HG03097 (cell line): ENCODE results near the gene TGDS.

Experiments
- ATAC-seq: cut with Tn5 transposase; IDR thresholded peaks from one replicate; pipeline ENCODE4 v1.9.1; 2021; ENCODE audit not compliant: unreplicated experiment, low FRiP score

The TGDS gene

GRCh38 chr13:94601446-94602431 lies 5.8 kb upstream of the TGDS start, which contains the start of gene GPR180:
GPR180 (plus strand) TSS chr13:94601857; CDS start chr13:94601928, 71 bp downstream.
- ATAC-seq, result peak; percentile 100

DNA sequence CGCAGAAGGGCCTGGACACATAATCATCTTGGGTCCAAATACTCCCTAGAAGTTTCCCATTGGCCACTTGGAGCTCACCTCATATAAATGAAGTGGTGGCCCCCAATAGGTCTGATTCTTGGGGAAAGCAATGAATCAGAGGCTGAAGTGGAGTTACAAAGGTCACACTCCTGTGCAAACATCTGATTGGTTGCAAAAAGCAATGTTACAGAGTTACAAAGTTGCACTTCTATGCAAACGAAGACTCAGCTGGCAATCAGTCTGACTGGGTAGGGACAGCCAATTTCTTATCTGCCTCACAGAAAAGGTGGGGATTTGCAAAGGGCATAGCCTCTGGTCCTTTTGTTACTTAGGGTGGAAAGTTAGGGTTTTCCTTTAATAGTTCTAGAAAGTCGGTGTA lies 3.9 kb upstream of the TGDS start:
- no peak for ATAC-seq

- ATAC-seq, result no peak
These were observed 2.3 kb upstream of the TGDS start for GRCh38 chr13:94598281-94598680.

GRCh38 chr13:94596575-94596971 lies 621 bp upstream of the TGDS start:
- no peak for ATAC-seq

DNA sequence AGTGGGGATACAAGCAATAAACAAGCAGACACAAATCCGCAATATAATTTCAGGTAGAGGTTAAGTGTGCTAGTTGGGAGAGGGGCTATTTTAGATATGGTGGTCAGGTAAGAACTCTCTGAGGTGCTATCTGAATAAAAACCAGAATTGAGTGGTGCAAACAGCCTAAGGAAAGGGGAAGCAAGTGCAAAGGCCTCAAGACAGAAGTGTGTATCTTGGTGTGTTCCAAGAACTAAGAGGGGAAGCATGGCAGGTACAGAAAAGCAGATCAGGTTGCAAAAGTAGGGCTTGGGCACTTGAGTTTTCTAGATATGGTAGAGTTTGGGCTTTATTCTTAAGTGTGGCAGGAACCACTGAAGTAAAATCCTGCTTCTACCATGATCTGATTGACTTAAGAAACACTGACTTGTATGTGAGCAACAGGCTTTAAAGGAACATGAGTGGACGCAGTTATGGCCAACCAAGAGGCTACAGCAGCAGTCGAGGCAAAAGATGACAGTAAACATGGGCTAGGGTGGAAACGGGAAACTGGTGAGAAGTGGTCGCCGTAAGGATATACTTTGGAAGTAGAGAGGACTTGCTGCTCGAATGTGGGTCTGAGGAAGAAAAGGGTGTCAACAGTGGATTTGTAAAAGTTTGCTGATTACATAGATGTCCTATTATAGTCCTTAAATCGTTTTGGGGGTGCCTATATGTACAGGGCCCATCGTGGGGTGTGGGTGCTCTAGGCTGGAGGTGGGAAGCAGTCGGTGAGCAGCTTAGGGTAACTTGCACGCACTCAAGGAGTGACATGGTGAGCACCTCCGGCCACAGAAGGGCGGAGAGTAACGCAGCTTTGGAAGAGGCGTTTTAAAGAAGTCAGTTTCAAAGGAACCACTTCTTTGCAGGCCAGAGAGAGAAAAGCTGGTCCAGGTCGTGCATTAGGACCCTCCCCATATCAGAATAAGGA lies 677 bp downstream of the TGDS start:
- ATAC-seq, result peak; percentile 34

- no peak for ATAC-seq
These were observed 5.2 kb downstream of the TGDS start for GRCh38 chr13:94590744-94591143.

- no peak for ATAC-seq
These were observed 7.4 kb downstream of the TGDS start for GRCh38 chr13:94588541-94588940.

- ATAC-seq, result no peak
These were observed 9.6 kb downstream of the TGDS start for GRCh38 chr13:94586371-94586770.

- ATAC-seq, result no peak
These were observed 10.3 kb downstream of the TGDS start for GRCh38 chr13:94585543-94586101.

- no peak for ATAC-seq
These were observed 12.0 kb downstream of the TGDS start for GRCh38 chr13:94583926-94584325.

DNA sequence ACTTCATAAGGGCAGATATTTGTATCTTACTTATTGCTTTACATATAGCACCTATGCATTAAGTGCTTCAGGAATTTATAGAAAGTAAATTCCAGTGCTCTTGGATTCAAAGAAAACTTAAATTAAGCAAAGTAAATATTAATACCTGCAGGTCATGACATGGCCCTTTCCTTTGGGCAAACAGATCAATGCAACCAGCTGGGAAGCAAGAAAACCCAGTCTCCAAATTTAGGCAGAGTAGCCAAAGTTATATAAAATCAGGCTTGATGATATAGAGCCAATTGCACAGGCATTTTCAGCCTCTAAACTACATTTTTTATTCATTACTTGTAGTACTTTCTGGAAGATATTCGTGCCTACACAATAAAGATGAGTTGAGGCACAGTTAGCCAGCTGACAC lies 16.9 kb downstream of the TGDS start:
- ATAC-seq, result no peak

DNA sequence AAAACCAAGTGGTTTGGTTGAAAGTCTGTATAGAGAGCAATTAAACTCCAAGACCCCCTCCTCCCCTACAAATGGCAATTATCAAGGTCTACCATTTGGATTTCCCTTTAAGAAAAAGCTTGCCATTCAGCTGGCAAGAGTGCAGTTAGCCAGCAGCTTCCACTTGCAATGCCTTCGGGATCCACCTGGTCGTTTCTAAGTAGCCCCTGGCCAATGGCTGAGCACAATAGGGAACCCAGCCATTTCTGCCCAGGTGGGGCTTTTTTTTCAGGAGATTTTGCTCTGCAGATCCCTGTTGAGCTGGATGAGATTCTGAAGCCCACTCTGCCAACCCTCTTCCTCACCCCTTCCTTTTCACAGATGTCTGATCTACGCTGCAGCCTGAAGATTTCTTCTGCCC lies 26.3 kb downstream of the TGDS start:
- ATAC-seq, result no peak

- no peak for ATAC-seq
These were observed 27.5 kb downstream of the TGDS start for GRCh38 chr13:94568443-94568842.

DNA sequence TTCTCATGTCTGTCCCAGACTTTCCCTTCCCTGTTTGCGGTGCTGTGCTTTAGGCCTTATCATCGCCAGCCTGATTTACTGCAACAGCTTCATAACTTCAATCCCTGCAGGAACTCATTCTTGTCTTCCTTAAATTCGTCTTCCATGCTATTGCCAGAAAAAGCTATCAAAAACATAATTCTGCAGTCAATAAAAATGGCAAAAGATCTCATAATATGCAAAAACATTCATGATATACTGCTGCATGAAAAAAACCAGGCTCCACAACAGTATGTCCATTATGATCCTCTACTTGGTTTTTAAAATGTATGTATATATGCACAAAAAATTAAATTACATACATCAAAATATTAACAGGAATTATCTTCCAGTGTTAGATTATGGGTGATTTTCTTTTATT lies 28.4 kb downstream of the TGDS start:
- no peak for ATAC-seq

DNA sequence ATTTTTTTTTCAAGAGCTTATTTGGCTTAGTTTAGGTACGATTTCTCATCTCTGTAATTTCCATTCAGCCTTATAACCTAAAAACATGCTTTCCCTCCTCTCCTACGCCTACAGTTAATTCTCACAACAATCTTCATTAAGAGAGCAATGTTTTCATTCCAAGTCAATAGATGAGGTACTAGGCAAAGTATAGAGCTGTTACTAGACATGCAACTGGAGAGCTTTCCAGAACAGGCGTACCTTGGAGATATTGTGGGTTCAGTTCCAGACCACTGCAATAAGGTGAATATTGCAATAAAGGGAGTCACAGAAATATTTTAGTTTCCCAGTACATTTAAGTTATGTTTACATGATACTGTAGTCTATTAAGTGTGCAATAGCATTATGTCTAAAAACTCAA lies 34.8 kb downstream of the TGDS start:
- ATAC-seq, result no peak

GRCh38 chr13:94560116-94560515 lies 35.8 kb downstream of the TGDS start:
- no peak for ATAC-seq

DNA sequence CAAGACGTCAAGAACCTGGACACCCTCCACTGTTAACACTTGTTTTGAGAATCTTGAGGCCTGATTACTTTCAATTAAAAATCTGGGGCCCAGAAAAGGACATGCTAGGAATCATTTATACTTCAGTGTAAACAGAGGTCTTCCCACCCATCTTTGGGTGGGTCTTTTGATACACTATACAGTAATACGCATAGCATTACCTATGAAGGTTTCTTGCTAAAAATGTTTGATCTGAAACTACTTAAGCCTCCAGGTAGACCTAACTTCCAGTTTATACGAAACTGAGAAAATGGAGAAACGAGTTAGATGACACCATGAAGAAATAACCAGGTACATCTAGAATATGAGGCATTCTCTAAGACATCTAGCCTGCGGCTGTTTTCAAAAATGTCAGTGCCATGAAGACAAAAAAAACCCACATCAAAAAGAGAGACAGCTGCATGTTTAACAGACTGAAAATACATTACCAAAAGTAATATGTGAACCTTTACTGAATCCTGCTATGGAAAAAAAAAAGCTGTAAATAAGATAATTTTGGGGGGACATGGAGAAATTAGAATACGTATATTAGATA lies 36.6 kb downstream of the TGDS start:
- no peak for ATAC-seq

- ATAC-seq, result no peak
These were observed 37.2 kb downstream of the TGDS start for GRCh38 chr13:94558716-94559115.

- ATAC-seq, result no peak
These were observed 38.2 kb downstream of the TGDS start for GRCh38 chr13:94557684-94558235.

GRCh38 chr13:94556621-94557020 lies 39.3 kb downstream of the TGDS start:
- no peak for ATAC-seq
